IPS-NIHi7 (cell line): ENCODE data around the gene PRIM1.
A peak's percentile ranks its signal among the peaks of the same experiment; 100 is the strongest.
"Not testable (repeated sequence)": the region's sequence is repeated elsewhere in the genome, so short reads cannot be mapped to it uniquely, and the experiment has no call there.

Source experiments
- DNase-seq: peaks from one replicate; pipeline ENCODE4 v3.0.0; 2012; ENCODE audit warnings: mixed read lengths; ENCODE audit errors: extremely low spot score

The PRIM1 gene

GRCh38 chr12:56751712-56752598 lies at the start of gene PRIM1:
TSS of gene PRIM1 (minus strand) at chr12:56752323. CDS start at chr12:56752298, 25 bp downstream.
- DNase-seq: peak; percentile 96

GRCh38 chr12:56800221-56800620 lies 48.1 kb upstream of the PRIM1 start:
- no peak for DNase-seq

- DNase-seq: not testable (repeated sequence)
Measured at GRCh38 chr12:56799345-56799744, 47.2 kb upstream of the PRIM1 start.

- not testable (repeated sequence) for DNase-seq
Measured at GRCh38 chr12:56795791-56796190, 43.7 kb upstream of the PRIM1 start.

GRCh38 chr12:56795046-56795562 lies 43.0 kb upstream of the PRIM1 start:
- DNase-seq: not testable (repeated sequence)

GRCh38 chr12:56793124-56793523 lies 41.0 kb upstream of the PRIM1 start:
- not testable (repeated sequence) for DNase-seq

- no peak for DNase-seq
Measured at GRCh38 chr12:56792678-56793077, 40.6 kb upstream of the PRIM1 start.

- not testable (repeated sequence) for DNase-seq
Measured at GRCh38 chr12:56789429-56789828, 37.3 kb upstream of the PRIM1 start.

GRCh38 chr12:56787498-56787897 lies 35.4 kb upstream of the PRIM1 start:
- DNase-seq: no peak

GRCh38 chr12:56785874-56786273 lies 33.8 kb upstream of the PRIM1 start:
- no peak for DNase-seq

GRCh38 chr12:56785141-56785865 lies 33.2 kb upstream of the PRIM1 start:
- no peak for DNase-seq

- DNase-seq: no peak
Measured at GRCh38 chr12:56781726-56782125, 29.6 kb upstream of the PRIM1 start.

GRCh38 chr12:56778756-56779155 lies 26.6 kb upstream of the PRIM1 start:
- no peak for DNase-seq

GRCh38 chr12:56776654-56777053 lies 24.5 kb upstream of the PRIM1 start:
- DNase-seq: no peak

GRCh38 chr12:56775638-56776037 lies 23.5 kb upstream of the PRIM1 start:
- no peak for DNase-seq

- no peak for DNase-seq
Measured at GRCh38 chr12:56773113-56773512, 21.0 kb upstream of the PRIM1 start.

- DNase-seq: no peak
Measured at GRCh38 chr12:56772625-56773024, 20.5 kb upstream of the PRIM1 start.

- no peak for DNase-seq
Measured at GRCh38 chr12:56769868-56770267, 17.7 kb upstream of the PRIM1 start.

GRCh38 chr12:56768424-56768823 lies 16.3 kb upstream of the PRIM1 start:
- DNase-seq: no peak

GRCh38 chr12:56766535-56766934 lies 14.4 kb upstream of the PRIM1 start:
- DNase-seq: no peak

GRCh38 chr12:56763753-56764657 lies 11.9 kb upstream of the PRIM1 start:
- DNase-seq: no peak

- DNase-seq: no peak
Measured at GRCh38 chr12:56761812-56762211, 9.7 kb upstream of the PRIM1 start.
